Hepatic stellate cell (primary cell): ENCODE results near the gene LAMTOR4.

Source experiments
- DNase-seq: peaks from one replicate; pipeline ENCODE4 v3.0.0; 2011; ENCODE audit warnings: low spot score

Gene LAMTOR4

DNA sequence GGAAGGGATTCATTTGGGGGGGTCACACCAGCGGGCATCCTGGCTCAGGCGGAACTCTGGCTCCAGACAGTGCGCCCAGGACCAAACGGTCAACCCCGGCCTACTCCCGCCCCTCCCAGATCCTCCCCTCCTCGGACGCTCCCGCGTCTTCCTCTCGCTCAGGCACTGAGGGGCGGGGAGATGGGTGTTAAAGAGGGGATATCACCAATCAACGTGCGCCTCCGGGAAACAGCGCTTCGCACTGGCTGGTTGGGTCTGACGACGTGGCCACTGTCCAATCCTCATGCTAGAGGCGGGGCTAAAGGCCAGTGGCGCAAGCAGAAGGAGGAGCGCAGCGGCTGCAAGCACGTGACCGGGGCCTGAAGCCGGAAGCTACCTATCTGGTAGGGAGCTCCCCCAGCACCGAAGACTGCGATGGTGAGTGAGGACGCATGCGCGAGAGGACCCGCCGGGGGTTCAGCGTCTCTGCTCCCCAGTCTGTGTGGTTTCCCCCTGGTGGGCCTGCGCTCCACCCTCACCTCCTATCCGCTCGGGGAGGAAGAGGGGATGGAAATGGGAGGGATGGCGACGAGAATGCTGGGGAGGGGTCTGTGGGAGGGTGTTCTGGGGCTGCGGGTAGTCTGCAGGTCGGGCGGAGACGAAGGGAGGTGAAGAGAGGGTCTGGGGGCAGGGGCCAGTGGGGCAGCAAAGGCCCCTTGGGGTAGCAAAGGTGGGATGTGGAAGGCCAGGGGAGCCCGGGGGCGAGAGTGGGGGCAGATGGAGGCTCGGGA, at the start of gene LAMTOR4:
Gene LAMTOR4, plus strand, starts transcription at position 360 of the 770 bp plus-strand sequence. Its CDS starts 55 bp downstream, at position 415.
- DNase-seq = peak; percentile 99

DNA sequence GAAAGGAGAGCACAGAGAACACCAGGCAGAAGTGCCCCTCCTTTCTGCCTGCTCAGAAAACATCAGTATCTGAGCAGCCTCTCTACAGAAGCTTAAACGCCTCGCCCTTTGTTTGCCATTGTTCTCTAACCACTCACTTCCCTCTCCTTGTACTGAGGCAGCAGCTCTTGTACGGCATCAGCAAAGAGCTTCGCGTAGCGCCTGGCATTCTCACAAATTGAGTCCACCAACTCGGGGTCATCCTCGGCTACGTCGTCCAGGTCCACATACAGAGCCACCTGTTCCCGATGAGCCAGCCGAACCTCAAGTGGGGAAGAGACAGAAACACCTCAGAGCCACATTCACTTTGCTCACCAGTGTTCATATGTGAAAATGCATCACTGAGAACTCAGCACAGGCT, 49.3 kb upstream of the LAMTOR4 start:
- no peak for DNase-seq

DNA sequence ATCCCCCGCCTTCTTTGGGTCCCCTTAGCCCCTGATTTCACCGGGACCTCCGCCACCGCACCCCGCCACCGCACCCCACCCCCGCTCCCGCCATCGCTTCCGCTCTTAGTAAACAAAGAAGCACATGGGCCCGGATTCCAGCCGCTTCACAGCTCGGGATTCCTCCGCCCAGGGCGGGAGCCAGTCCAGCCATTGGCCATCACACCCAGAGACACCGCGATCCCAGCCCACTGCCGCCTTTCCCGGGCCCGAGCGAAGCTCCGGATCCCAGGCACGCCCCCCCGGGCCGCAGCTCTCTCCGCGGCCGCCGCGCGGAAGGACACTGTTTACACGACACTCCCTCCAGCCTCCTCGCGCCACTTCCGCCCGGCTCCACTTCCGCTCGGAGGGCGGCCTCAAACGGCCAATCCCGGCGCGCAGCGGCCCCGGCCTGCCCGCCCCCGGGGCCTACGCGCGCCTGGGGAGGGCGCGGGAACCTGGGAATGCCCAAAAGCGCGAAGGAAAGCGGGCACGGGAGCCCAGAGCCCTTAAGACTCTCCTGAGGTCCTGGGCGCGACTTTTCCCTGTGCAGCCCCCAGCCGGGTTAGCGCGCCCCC, 48.2 kb upstream of the LAMTOR4 start:
- DNase-seq = peak; percentile 97

DNA sequence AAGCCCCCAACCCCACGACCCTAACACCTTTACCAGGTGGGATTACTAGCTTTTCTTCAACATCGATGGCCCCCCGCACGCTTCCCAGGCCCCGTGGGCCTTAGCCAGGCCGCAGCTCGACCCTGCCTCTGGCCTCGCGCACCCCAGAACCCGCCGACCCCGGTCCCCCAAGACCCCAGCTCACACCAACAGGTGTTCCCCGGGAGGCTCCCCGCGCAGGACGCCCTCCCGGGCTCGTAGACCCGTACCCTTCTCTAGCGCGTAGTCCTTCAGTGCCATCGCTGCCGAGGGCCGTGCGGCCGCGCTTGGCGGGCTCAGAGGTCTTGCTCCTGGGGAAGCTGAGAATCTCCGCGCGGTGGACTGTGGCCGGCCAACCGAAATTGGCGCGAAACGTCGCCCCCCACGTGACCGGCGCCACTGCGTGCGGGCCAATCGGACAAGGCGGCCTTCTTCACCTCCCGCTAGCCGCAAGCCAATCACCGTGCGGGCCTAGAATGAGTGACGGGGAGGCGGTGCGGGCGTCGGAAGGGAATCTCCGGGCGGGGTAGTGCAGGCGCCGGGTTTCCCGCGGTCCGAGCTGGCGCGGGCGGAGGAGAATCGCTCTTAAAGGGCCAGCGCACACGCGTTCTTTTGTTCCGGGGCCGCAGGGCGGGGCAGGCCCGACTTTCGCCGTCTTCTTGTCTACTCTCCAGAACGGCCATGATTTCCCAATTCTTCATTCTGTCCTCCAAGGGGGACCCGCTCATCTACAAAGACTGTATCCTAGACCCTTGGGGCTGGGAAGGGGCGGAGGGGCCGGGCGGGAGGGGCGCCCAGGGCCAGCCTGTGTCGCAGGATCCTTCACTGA, 47.5 kb upstream of the LAMTOR4 start, which contains the start of the genes AP4M1 and MCM7:
Gene AP4M1, plus strand, starts transcription at position 628 of the 847 bp plus-strand sequence. Its CDS starts 72 bp downstream, at position 700.
Gene MCM7, minus strand, starts transcription at position 382 of the 847 bp plus-strand sequence. Its CDS starts 103 bp downstream, at position 279.
- peak; percentile 99 for DNase-seq

DNA sequence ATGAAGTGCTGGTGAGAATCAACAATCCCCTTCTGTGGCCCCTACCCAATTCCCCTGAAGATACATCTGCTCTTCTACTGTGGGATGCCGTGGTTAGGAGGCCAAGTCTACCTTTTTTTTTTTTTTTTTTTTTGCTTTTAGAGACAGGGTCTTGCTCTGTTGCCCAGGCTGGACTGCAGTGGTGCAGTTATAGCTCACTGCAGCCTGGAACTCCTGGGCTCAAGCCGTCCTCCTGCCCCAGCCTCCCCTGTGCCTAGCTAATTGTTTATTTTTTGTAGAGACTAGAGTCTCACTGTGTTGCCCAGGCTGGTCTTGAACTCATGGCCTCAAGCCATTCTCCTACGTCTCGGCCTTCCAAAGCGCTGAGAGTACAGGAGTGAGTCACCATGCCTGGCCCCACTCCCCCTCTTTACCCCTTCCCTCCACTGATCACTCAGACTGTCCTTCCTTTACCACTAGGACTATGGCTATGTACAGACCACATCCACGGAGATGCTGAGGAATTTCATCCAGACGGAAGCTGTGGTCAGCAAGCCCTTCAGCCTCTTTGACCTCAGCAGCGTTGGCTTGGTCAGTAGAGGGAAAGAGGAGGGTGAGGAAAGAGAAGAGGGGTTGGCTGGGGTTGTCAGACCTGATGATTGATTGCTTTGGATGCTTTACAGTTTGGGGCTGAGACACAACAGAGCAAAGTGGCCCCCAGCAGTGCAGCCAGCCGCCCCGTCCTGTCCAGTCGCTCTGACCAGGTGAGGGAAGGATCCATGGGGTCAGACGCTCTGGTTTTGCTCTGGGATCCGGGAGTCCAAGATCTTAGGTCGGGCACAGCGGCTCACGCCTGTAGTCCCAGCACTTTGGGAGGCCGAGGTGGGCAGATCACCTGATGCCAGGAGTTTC, 45.5 kb upstream of the LAMTOR4 start:
- peak; percentile 97 for DNase-seq

DNA sequence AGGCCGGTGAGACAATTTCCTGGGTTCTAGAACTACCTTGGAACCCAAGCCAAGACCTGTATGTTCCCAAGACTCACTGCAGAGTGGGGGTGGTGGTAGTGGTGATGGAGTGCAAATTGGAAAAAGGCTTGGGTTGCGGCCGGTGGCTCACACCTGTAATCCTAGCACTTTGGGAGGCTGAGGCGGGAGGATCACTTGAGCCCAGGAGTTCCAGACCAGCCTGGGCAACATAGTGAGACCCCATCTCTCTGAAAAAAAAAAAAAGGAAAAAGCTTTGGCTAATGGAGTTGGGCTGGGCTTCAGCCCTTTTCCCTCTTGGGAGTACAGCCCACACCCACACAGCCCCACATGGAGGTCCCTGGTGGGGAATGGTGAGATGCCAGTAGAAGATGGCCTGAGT, 43.2 kb upstream of the LAMTOR4 start:
- DNase-seq = no peak

DNA sequence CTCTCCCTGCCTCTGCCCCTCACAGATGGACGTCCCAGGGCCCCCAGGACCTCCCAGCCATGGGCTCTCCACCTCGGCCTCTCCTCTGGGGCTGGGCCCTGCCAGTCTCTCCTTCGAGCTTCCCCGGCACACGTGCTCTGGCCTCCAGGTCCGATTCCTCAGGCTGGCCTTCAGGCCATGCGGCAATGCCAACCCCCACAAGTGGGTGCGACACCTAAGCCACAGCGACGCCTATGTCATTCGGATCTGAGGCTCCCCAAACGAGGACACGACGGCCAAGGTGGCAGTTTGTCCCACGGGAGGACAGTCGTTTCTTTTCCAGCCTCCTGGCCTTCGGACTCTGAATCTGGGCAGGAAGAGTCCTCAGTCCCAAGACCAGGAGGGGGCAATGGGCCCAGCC, 42.1 kb upstream of the LAMTOR4 start:
- DNase-seq = no peak

DNA sequence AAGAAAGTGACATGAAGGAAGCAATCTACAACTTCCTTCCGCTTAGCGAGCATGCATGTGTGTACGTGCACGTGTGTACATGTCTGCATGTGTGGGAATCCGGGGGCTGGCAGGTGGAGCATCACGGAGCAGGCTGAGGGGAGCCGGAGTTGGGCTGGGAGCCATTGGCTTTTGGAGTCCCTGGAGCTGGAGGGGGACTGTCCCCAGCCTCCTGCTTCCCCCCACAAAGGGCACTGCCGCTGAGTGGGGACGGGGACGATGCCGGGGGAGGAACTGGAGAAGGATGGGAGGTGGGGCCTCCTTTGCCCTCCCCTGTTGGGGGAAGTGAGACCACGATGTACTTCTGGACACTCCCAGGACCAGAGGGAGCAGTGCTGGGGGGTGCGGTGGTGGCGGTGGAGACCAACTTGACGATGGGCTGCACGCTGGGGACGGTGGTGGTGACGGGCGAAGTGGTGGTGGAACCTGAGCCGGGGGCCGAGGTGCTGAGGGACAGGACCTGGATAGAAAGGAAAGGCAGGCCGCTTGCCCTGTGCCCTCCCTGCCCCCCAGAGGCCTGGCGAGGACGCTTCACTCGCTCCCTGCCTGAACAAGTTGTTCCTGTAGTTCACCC, 41.5 kb upstream of the LAMTOR4 start:
- DNase-seq = no peak

DNA sequence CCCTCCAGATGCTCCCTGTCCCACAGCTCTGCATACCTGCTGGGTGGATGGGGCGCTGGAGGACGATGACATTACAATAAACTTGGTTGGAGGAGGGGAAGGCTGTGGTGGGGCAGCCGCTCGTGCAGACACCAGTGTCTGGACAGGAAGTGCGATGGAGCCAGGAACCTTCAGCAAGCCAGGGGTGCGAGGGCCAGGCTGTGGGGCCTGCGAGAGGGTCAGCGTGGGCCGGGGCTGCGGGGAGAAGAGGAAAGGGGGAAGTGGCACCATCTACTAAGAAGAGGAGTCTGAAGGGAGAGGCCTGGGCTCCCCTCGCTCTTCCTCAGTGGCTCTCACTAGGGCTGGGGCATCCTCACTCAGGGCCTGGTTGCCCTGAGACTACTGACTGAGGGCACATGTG, 40.8 kb upstream of the LAMTOR4 start:
- no peak for DNase-seq

DNA sequence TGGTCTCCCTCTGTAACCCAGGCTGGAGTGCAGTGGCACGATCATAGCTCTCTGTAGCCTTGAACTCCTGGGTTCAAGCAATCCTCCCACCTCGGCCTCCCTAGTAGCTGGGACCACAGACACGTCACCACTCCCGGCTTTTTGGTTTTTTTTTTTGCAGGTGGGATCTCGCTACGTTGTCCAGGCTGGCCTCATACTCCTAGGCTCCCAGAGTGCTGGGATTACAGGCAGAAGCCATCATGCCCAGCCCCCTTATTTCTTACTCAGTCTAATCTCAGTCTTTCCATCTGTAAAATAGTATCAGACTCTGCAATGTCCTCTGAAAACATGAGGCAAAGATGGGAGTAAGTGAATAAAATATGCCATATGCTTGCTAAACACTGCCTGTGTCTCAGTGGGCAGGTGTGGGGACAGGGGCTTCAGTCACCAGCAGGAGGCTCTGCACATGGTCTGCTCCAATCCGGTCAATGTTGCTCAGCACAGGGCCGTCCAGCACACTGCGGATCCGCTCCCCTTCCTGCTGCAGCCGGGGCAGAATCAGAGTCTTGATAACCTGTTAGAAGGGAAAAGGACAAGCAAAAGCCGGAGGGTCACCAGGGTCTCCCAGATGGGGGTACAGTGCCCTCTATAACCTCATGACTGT, 39.1 kb upstream of the LAMTOR4 start:
- DNase-seq = no peak

DNA sequence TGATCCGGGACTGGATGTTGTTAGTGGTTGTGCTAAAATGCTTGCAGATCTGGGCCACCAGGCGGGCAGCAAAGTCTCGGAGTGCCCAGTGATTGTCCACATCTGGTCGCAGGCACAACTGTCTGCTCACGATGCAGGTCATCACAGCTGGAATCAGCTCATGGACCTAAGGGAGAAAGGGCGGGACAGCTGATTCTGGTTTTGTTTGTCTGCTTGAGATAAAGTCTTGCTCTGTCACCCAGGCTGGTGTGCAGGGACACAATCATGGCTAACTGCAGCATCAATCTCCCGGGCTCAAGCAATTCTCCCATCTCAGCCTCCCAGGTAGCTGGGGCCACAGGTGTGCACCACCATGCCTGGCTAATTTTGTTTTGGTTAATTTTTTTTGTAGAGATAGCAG, 37.6 kb upstream of the LAMTOR4 start:
- DNase-seq = no peak

DNA sequence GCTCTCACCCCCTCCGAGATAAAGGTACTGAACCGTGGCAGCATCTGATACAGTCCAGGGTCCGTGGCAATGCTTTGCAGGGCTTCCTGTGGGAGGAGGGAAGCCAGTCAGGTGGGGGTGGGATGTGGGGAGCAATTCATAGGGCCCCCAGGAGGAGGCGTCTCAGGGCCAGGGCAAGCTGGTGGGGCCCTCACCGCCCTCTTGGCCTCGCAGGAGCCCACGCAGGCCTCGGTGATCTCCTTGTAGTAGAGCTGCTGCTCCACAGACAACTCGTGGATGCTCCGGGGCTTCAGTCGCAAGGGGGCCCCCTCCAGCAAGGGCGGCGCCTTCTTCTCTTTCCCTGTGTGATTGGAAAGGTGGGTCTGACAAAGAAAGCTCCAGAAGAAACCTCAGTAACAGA, 36.8 kb upstream of the LAMTOR4 start:
- no peak for DNase-seq

DNA sequence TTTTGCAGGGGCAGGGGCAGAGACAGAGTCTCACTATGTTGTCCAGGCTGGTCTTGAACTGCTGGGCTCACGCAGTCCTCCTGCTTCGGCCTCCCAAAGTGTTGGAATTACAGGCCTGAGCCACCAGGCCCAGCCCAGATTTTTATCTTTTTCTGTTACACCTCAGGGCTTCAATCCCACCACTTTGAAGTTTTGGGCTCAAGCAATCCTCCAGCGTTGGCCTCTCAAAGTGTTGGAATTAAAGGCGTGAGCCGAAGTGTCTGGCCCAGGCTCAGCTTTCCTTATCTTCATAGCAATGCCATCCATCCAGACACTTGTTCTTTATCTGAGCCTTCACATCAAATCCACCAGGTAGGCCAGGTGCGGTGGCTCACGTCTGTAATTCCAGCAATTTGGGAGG, 33.7 kb upstream of the LAMTOR4 start:
- DNase-seq = no peak

DNA sequence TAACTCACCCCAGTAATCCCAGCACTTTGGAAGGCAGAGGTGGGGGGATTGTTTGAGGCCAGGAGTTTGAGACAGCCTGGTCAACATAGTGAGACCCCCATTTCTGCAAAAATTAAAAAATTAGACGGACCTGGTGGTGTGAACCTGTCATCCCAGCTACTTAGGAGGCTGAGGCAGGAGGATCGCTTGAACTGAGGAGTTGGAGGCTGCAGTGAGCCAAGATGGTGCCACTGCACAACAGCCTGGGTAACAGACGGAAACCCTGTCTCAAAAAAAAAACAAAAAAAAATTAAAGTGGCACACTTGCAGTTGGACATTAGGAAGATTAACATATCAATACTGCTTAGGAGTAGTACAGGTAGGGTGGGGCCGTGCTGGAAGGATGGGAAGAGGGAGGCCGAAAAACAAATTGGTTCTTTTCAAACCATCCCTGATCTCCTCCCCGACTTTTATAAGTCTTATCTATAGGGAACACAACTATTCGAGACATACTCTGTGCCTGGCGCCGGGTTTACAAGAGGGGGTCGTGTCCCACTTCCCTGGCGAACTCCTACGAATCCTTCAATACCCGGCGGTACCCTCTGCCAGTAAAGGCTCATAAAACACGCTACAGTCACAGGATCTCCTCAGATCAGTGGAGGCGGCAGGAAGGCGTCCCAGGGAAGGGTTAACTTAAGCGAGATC, 30.2 kb upstream of the LAMTOR4 start:
- DNase-seq = no peak

DNA sequence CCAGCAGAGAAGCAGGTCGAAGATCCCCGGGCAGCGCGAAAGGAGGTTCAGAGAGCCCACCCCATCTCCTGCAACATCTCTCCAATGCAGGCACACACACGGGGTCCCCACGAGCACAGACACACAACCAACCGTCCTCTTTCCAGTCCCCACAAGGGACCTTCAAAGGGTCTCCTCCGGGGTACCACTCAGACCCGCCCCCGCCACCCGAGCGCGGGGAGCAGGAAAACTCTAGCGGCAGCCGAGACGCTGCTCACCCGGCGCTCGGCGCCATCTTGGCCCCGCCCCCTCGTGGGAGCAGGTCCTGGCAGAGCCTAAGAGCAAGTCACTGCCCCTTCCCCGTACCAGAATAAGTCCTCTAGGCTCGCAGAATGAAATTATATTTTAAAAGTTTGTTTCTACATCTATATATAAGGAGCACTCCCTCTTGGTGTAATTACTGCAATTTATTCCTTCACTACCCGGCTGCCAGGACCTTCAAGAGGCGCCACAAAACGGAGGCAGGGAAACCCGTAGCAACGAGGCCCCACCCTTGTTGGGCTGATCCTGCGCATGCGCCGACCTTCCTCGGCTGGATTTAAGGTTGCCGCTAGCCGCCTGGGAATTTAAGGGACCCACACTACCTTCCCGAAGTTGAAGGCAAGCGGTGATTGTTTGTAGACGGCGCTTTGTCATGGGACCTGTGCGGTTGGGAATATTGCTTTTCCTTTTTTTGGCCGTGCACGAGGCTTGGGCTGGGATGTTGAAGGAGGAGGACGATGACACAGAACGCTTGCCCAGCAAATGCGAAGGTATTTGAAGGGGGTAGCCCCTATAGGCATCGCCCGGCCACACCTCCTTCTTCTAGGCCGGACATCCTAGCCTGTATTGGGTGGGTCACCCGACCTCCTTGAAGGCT, 29.4 kb upstream of the LAMTOR4 start, which contains the start of the genes CNPY4 and TAF6:
Gene CNPY4, plus strand, starts transcription at position 563 of the 898 bp plus-strand sequence. Its CDS starts 111 bp downstream, at position 674.
Gene TAF6, minus strand, starts transcription at position 287 of the 898 bp plus-strand sequence. CDS start 5,149 bp downstream, outside the sequence.
- peak; percentile 100 for DNase-seq

DNA sequence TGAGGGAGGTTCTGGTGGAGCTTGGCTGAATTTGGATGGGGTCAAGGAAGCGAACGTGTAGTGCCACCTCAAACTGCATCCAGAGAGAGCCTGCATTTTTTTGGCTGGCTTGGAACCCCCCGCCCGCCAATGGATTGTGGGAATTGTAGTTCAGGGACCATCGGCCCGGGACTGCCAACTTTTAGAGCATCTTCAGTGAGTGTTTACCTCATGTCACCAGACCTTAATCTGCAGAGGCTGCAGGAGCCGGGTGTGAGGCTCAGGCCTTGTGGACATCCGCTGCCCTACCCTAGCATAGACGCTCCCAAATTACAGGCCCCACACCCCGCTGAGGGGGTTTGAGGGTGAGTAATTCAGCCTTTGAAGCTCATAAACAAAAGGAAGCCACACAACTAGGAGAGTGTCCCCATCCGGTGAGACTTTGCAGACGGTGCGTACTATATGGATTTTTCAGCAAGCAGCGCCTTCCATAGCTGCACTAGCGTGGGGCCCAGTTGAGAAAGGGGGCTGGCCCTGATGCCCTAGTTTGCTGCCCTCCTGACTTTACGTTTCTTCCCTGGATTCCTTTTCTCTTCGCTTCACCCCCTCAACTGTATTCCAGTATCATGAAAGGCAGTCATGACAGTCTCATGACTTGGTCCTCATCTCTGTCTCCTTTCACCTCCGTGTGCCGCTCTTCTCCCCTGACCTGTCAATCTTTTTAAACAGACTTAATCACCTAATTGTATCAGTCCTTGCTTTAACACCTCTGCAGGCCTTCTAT, 28.6 kb upstream of the LAMTOR4 start:
- peak; percentile 77 for DNase-seq

DNA sequence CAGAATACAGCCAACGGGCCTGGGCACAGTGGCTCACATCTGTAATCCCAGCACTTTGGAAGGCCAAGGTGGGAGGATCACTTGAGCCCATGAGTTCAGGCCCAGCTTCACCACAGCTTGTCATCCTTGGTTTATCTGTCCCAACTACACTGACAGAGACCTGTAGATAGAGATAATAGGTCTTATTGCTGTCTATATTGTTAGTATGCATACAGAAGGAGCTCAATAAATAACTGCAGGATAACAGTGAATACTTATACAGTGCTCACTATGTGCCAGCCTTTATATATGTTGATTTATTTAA, 28.0 kb upstream of the LAMTOR4 start:
- DNase-seq = no peak

DNA sequence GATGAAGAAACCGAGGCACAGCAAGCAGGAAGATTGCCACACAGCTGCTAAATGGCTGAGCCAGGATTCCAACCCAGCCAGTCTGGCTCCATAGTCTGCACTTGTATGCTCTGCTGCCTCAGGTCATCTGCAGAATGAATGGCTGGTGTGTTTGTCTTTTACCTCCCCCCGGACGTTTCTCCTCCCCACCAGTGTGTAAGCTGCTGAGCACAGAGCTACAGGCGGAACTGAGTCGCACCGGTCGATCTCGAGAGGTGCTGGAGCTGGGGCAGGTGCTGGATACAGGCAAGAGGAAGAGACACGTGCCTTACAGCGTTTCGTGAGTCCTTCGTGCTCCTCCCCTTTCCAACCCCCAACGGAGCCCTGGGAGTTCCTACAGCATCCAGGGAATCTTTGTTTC, 26.7 kb upstream of the LAMTOR4 start:
- DNase-seq = no peak
